T-helper 1 cell (primary cell): ENCODE data around the gene CLSTN1.

ENCODE experiments used
- DNase-seq, 5 donors: peaks; one replicate each; pipeline ENCODE4 v3.0.0-alpha.2; 2012 to 2020

The CLSTN1 gene

GRCh38 chr1:9850442-9851162 is 26.8 kb upstream of the CLSTN1 start:
- no peak for DNase-seq

- DNase-seq: no peak
Measured at GRCh38 chr1:9849691-9850441, 26.1 kb upstream of the CLSTN1 start.

DNA sequence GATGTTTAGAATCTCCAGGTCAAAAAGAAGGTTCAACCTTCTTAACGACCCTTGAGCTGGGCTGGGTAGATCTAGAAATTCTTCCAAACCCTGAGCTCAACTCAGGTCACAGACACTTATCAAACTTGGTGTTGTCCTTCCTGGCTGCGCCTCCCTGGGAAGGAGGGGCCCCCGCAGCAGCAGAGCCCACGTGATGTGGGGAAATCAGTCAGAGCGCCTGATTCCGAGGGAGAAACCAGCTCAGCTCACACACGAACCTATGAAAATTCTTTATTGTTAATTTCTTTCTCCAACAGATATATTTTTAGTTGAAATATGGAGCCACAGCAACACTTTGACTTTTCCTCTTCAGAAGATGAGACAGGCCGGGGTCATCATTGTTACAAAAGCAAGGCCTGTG is 24.3 kb upstream of the CLSTN1 start:
- no peak for DNase-seq

GRCh38 chr1:9847269-9847668 is 23.5 kb upstream of the CLSTN1 start:
- DNase-seq: no peak

DNA sequence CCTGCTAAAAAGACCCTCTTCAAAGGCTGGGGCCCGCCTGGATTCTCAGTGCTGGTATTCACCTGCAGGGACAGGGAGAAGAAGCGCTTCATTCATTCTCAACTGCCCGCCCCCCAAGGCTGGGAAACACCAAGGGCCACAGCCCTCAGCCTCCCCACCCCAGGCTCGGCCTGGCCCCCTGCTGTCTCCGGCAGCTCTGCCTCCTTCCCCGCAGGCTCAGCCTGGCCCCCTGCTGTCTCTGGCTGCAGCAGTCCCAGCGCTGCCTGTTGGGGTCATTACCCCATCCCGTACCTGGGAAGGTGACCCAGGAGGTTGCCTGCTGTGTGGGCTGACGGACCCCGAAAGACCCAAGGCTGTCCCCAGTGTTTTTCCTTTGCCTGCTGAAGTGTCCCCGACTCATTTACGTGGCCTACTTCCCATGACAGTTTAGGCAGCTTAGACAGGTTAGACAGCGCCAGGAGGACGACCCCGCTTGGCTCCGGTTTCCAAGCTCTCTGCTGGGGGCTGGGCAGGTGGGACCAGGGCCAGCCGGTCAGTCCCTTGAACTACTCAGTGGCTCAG is 22.9 kb upstream of the CLSTN1 start:
- no peak for DNase-seq

- no peak for DNase-seq
Measured at GRCh38 chr1:9845914-9846313, 22.1 kb upstream of the CLSTN1 start.

DNA sequence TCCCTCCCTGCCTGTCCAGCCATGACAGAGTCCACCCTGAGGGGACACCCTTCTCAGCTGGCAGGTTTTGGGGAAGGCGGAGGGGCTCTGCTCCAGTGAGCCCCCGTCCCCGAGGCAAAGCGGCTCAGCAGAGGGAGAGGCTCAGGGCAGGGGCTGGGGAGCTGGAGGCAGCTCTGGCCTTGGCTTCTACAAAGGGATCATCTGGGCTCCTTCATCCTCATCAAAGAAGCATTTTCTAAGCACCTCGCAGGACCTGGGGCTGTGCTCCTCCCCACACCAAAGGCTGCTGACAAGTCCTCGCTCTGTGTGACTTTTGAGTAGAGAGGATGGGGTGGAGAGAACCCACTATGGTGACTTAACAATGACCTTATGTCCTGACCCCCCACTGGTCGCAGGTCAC is 21.0 kb upstream of the CLSTN1 start:
- DNase-seq: no peak

GRCh38 chr1:9844106-9844505 is 20.3 kb upstream of the CLSTN1 start:
- DNase-seq: no peak

DNA sequence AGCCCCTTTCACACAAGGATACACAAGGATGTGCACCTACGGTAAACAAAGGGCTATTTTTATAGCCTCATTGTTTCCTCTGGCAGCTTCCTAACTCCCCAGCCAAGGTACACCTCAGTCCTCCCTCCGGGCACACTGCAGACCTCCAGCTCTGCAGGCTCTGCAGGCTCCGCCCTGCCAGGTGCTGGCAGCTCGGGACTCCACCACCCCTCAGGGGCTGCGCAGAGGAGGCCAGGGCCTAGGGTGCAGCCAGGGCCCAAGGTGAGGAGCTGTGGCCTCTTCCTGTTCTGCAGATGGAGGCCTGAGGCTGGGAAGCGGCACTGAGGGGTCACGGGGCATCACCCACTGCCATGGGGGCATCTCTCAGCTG is 19.8 kb upstream of the CLSTN1 start:
- DNase-seq: no peak

DNA sequence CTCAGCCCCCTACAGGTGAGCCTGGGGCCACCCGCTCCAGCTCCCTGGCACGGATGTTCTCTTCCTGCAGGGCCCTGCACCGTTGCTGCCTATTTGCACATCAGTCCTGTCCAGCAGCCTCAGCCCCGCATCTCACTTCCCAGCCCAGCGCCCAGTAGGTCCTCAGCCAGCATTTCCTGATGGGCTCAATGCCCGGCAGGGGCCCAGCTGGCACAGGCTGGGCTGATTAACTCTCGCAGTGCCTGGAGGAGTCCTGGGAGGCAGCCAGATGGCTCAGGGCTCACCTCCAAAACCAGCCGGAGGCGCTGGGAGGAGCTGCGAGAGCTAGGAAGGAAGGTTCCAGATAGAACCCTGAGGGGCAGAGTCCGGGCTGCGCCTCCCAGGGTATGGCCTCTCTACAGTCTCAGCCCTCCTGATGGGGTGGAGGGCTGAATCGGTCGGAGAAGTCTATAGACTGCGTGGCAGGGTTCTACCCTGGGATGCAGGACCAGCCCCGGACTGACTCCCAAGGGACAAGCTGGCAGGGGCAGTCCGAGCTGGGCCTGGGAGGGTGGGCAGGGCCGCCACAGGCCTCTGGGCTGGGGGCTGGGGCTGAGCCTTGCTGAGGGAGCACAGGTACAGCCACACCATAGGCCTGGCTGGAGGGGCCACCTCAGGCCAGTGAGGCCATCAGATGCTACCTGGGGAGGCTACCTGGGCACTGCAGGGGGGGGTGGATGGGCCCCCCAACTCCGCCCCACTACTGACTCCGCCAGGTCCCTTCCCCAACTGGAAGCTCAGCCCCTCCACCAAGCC is 19.2 kb upstream of the CLSTN1 start:
- no peak for DNase-seq

DNA sequence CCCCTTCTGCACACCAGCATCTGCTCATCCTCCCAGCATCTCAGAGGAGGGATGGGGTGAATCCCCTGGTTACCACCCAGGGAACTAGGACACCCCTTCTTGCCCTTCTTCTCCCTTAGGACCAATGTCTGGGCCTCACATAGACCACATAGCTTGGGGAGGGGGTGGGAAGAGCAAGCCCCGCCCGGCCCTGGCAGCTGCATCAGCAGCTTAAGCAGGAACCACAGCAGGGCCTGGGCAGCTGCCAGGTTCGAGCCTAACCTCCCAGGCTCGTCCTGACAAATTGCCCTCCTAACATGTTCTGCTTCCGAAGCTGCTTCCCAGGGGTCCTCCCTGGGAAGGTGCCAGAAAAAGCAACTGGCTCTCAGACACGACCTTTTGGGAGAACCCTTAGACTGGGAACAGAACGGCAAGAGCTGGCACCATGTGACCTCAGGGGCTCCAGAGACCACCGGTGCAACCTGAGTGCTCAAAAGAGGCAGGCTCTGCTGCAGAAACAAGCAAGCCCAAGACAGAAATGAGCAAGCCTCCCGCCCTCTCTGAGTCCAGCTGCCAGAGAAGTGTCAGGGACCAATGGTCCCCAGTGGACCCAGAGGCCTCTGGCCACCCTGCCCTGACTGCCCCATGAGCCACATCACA is 18.4 kb upstream of the CLSTN1 start:
- DNase-seq: no peak

DNA sequence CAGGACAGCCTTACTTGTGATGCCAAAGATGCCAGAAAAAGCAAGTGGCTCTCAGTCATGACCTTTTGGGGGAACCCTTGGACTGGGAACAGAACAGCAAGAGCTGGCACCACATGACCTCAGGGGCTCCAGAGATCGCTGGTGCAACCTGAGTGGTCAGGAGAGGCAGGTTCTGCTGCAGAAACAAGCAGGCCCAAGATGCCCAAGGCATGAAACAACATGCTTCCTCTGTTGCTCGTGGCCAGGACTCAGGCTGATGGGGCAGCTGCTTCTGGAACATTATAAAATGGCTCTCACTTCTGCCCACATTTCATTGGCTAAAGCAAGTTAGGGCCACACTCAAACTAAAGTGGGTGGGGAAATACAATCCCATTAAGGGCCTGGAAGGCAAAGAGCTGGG is 17.7 kb upstream of the CLSTN1 start:
- no peak for DNase-seq

- no peak for DNase-seq
Measured at GRCh38 chr1:9840176-9840575, 16.4 kb upstream of the CLSTN1 start.

DNA sequence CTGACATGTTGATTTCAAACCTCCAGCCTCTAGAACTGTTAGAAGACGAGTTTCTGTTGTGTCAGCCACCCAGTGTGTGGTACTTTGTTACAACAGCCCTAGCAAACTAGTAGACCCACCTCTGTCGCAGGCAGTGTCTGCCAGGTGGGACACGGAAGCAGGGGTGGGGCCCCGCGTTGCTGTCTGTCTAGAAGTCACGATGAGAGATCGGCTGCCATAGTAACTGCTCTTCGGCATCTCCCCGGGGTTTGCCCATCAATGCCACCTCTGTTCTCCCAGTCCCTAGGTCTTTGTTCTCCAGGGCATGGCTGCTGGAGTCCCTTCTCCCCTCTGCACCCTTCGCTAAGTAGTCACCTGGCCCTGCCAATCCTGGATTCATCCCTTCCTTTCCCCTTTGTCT is 15.2 kb upstream of the CLSTN1 start:
- DNase-seq: no peak

GRCh38 chr1:9836632-9836960 is 12.8 kb upstream of the CLSTN1 start:
- no peak for DNase-seq

GRCh38 chr1:9835758-9836631 is 12.2 kb upstream of the CLSTN1 start:
- no peak for DNase-seq

- DNase-seq: no peak
Measured at GRCh38 chr1:9835404-9835757, 11.6 kb upstream of the CLSTN1 start.

GRCh38 chr1:9833632-9834031 is 9.9 kb upstream of the CLSTN1 start:
- no peak for DNase-seq

GRCh38 chr1:9827558-9828185 is 3.9 kb upstream of the CLSTN1 start:
- DNase-seq: no peak

DNA sequence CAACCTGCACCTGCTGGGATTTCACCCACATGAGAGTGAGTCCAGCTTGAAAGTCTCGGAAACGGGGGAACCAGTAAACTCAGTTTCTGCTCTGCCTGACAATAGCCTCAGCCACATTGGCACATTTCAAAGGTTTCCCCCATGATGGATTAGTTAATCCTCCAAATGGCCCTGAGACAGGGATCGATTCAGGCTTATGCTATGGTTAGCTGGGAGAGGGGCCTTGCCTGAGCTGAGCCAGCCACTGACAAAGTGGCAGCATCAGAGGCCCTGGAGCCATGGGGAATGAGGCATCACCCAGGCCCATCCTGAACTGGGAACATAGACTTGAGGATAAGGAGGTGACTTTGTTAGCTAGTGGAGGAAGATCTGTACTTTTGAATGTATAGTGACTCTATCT is 2.9 kb upstream of the CLSTN1 start:
- no peak for DNase-seq

DNA sequence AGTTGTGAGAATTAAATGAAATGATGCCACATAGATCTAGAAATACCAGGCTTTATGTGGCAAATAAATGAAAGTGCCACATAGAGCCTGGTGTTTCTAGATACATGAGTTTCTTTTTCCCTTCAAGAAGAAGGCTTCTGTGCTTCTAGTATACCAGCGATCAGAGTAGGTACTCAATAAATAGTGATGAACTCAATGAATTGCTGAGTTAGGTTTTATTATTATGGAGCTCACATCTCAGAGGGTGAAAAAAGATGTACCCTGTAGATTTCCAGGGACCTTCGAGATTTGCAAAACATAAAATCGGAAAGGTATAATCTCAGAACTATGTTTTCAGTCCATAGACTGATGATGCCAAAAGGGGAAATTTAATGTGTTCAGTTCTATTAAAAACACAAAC is 2.3 kb upstream of the CLSTN1 start:
- no peak for DNase-seq
